Umbilical cord (tissue), 2 donors: ENCODE measurements around the gene STX1A. TPM values are rescaled to one million over a fixed set of nuclear protein-coding genes. Genes with fewer than 3 reads are reported as not detected.
"Not testable (repeated sequence)": the region's sequence is repeated elsewhere in the genome, so short reads cannot be mapped to it uniquely, and the experiment has no call there.

Experiments used
- DNase-seq: peaks from one replicate; pipeline ENCODE4 v3.0.0-alpha.2; 2015; ENCODE audit warnings: low spot score
- total RNA-seq: library from RNA; depleted of rRNA; stranded (reverse); fragments of >200 nt; gene quantifications from one replicate; pipeline ENCODE4 v1.2.3, GENCODE V29; 2014; ENCODE audit warnings: low replicate concordance; ENCODE audit not compliant: insufficient read depth

STX1A gene
- total RNA-seq, 1 donor from 2014 or later, result 24.6 TPM

- DNase-seq, result no peak
These were observed 17.4 kb upstream of the STX1A start for GRCh38 chr7:73736885-73737284.

GRCh38 chr7:73735528-73735905 lies 16.0 kb upstream of the STX1A start:
- no peak for DNase-seq

- peak; percentile 60 for DNase-seq
These were observed 15.4 kb upstream of the STX1A start for GRCh38 chr7:73734619-73735527.

GRCh38 chr7:73732397-73732796 lies 12.9 kb upstream of the STX1A start:
- no peak for DNase-seq

GRCh38 chr7:73730485-73730884 lies 11.0 kb upstream of the STX1A start:
- DNase-seq, result no peak

- DNase-seq, result no peak
These were observed 9.1 kb upstream of the STX1A start for GRCh38 chr7:73728551-73728950.

- no peak for DNase-seq
These were observed 8.5 kb upstream of the STX1A start for GRCh38 chr7:73727952-73728351.

- DNase-seq, result no peak
These were observed 6.6 kb upstream of the STX1A start for GRCh38 chr7:73726083-73726466.

- no peak for DNase-seq
These were observed 4.3 kb upstream of the STX1A start for GRCh38 chr7:73723813-73724212.

- no peak for DNase-seq
These were observed 3.3 kb upstream of the STX1A start for GRCh38 chr7:73722785-73723184.

- DNase-seq, result not testable (repeated sequence)
These were observed 2.7 kb upstream of the STX1A start for GRCh38 chr7:73722182-73722581.

GRCh38 chr7:73721377-73721817 lies 1.9 kb upstream of the STX1A start:
- no peak for DNase-seq

- not testable (repeated sequence) for DNase-seq
These were observed 974 bp upstream of the STX1A start for GRCh38 chr7:73720443-73720842.

- DNase-seq, result no peak
These were observed 319 bp upstream of the STX1A start for GRCh38 chr7:73719806-73720169.

- DNase-seq, result no peak
These were observed 1.0 kb downstream of the STX1A start for GRCh38 chr7:73718438-73718881.

- no peak for DNase-seq
These were observed 1.5 kb downstream of the STX1A start for GRCh38 chr7:73717991-73718405.

GRCh38 chr7:73717025-73717807 lies 2.3 kb downstream of the STX1A start:
- DNase-seq, result no peak

GRCh38 chr7:73716318-73716890 lies 3.1 kb downstream of the STX1A start:
- no peak for DNase-seq

GRCh38 chr7:73715648-73716317 lies 3.7 kb downstream of the STX1A start:
- DNase-seq, result peak; percentile 96

GRCh38 chr7:73713319-73713718 lies 6.2 kb downstream of the STX1A start:
- not testable (repeated sequence) for DNase-seq

GRCh38 chr7:73712773-73713172 lies 6.7 kb downstream of the STX1A start:
- DNase-seq, result no peak
